ENCODE data around the gene DPEP2. TPM values are rescaled to one million over a fixed set of nuclear protein-coding genes. Genes with fewer than 3 reads are reported as not detected.

DPEP2 gene
- total and polyA plus RNA-seq, 2 of the 4 experiments (the other 2 are of a cell fraction) = not detected

DNA sequence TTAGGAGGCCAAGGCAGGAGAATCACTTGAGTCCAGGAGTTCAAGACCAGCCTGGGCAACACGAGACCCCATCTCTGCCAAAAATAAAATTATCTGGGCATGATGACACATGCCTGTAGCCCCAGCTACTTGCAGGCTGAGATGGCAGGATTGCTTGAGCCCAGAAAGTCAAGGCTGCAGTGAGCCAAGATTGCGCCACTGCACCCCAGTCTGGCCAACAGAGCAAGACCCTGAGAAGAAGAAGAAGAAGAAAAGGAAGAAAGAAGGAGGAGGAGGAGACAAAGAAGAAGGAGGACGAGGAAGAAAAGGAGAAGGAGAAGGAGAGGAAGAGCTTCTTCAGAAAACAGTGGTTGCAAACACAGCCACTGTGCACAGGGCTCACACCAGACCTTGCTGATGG is 10.6 kb downstream of the DPEP2 start:
- Histone ChIP-seq H3K14ac (replicated peaks; ENCODE audit: low read depth, low read length) (no peak overlapping the region), H3K56ac (ENCODE audit: extremely low read depth, insufficient read depth, low read length) (no peak overlapping the region), H4K20me1 (ENCODE audit: insufficient read depth, low read length) (no peaks in the 10 kb centered on the region; the same call in 1 of the 2 replicates), H4K5ac (ENCODE audit: low read depth, low read length) (no peak overlapping the region), H2AK5ac (ENCODE audit: low read depth, low read length) (no peak overlapping the region), H3K4ac (ENCODE audit: low read depth, low read length) (no peak overlapping the region), H3K36me3 (ENCODE audit: control insufficient read depth, insufficient read depth, low read length) (no peaks in the 10 kb centered on the region), H3K9ac (ENCODE audit: low read depth, low read length) (no peak overlapping the region), H2AFZ (replicated peaks; ENCODE audit: low read length, poor library complexity) (no peak overlapping the region), H3K4me1 (ENCODE audit: control insufficient read depth, insufficient read depth, low read length) (peaks cover 5% of the 10 kb centered on the region; the same call in 1 of the 2 replicates), H4K8ac (ENCODE audit: low read depth in 2 of 2, low read length in 2 of 2) (no peak overlapping the region), H4K91ac (ENCODE audit: insufficient read depth, low read depth, low read length) (no peak overlapping the region), H3K9me1 (ENCODE audit: insufficient read depth, low read length) (no peaks in the 10 kb centered on the region; the same call in 1 of the 2 replicates), H3K27me3 (ENCODE audit: control insufficient read depth, insufficient read depth, low read length) (peaks cover 5% of the 10 kb centered on the region; the same call in 1 of the 2 replicates), H3K27ac (ENCODE audit: insufficient read depth, low read length) (no peak overlapping the region), H2BK20ac (ENCODE audit: low read depth, low read length) (no peak overlapping the region), H2BK5ac (ENCODE audit: low read depth, low read length, poor library complexity, severe bottlenecking) (no peak overlapping the region), H2BK15ac (ENCODE audit: low read depth, low read length) (no peak overlapping the region), H3K9me3 (ENCODE audit: control insufficient read depth, insufficient read depth, low read length) (no peaks in the 10 kb centered on the region), H3K23ac (ENCODE audit: low read depth, low read length) (no peak overlapping the region), H3K18ac (ENCODE audit: low read depth, low read length) (no peak overlapping the region), H2BK120ac (ENCODE audit: low read depth, low read length) (no peak overlapping the region), H2AK9ac (replicated peaks; ENCODE audit: low read depth, low read length, poor library complexity) (peak overlapping the region; percentile 55), H3K4me3 (ENCODE audit: insufficient read depth, low read depth, low read length) (no peak overlapping the region), H3K79me1 (ENCODE audit: low read depth in 1 of 2, low read length in 2 of 2) (no peaks in the 10 kb centered on the region), H3K4me2 (ENCODE audit: low read depth, low read length) (no peak overlapping the region)
- TF ChIP-seq BHLHE40 (IDR thresholded peaks at IDR 0.05; ENCODE audit: low read depth, low read length) (no peak), RCOR1 (IDR thresholded peaks at IDR 0.05; ENCODE audit: insufficient replicate concordance, low read length) (no peak), SMC3 (IDR thresholded peaks at IDR 0.05; ENCODE audit: low read depth, low read length) (no peak), CEBPB (IDR thresholded peaks at IDR 0.05; ENCODE audit: low read depth, low read length) (no peak), POLR2A (IDR thresholded peaks at IDR 0.05; ENCODE audit: low read depth, low read length) (no peak), MXI1 (IDR thresholded peaks at IDR 0.05; ENCODE audit: borderline replicate concordance, low read depth, low read length) (no peak), RFX5 (IDR thresholded peaks at IDR 0.05; ENCODE audit: low read depth, low read length) (no peak), CHD1 (IDR thresholded peaks at IDR 0.05; ENCODE audit: low read depth, low read length) (no peak), MAFK (IDR thresholded peaks at IDR 0.05; ENCODE audit: low read depth, low read length) (no peak), RAD21 (IDR thresholded peaks at IDR 0.05; ENCODE audit: low read length) (no peak)
- TF ChIP-seq, protein P1, sequence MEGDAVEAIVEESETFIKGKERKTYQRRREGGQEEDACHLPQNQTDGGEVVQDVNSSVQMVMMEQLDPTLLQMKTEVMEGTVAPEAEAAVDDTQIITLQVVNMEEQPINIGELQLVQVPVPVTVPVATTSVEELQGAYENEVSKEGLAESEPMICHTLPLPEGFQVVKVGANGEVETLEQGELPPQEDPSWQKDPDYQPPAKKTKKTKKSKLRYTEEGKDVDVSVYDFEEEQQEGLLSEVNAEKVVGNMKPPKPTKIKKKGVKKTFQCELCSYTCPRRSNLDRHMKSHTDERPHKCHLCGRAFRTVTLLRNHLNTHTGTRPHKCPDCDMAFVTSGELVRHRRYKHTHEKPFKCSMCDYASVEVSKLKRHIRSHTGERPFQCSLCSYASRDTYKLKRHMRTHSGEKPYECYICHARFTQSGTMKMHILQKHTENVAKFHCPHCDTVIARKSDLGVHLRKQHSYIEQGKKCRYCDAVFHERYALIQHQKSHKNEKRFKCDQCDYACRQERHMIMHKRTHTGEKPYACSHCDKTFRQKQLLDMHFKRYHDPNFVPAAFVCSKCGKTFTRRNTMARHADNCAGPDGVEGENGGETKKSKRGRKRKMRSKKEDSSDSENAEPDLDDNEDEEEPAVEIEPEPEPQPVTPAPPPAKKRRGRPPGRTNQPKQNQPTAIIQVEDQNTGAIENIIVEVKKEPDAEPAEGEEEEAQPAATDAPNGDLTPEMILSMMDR (conservative IDR thresholded peaks at IDR 0.05; ENCODE audit: low read depth, low read length) = no peak
- TF ChIP-seq, protein P2, sequence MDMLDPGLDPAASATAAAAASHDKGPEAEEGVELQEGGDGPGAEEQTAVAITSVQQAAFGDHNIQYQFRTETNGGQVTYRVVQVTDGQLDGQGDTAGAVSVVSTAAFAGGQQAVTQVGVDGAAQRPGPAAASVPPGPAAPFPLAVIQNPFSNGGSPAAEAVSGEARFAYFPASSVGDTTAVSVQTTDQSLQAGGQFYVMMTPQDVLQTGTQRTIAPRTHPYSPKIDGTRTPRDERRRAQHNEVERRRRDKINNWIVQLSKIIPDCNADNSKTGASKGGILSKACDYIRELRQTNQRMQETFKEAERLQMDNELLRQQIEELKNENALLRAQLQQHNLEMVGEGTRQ (IDR thresholded peaks at IDR 0.05; ENCODE audit: low read depth, low read length) = no peak
- 20% methylated on average over 1 of the region's 3 CpGs; no CpG with 5 or more reads in 1 of the 2 experiments for WGBS, 2 experiments (ENCODE audit: extremely low coverage in 2 of 2, insufficient read length in 1 of 2)
- ChIA-PET CTCF (no interaction called here), POLR2A (ENCODE audit: unreplicated experiment) (no interaction called here)
- in situ Hi-C loops (cut with MboI; ENCODE audit: low sequenced_read_pairs) = loop anchor here (10.0 kb wide), 1 partner anchor 236 kb away; no protein-coding TSS in a partner anchor
- ATAC-seq (ENCODE audit: low read depth) (no peak), DNase-seq (no peak)
- no TSS peak for BruUV-seq (replicated peaks)
- intact Hi-C loops (cut with micrococcal nuclease) = no loop called here
- dilution Hi-C loops (cut with HindIII; ENCODE audit: low sequenced_read_pairs, unreplicated experiment) = no loop called here

All from IMR-90 (cell line).